LNCaP clone FGC (cell line): Measurements from ENCODE around the gene RNF212.
"Not testable (repeated sequence)": the region's sequence is repeated elsewhere in the genome, so short reads cannot be mapped to it uniquely, and the experiment has no call there.

Source experiments
- DNase-seq: peaks from one replicate; pipeline ENCODE4 v3.0.0-alpha.2; 2011; ENCODE audit warnings: low read depth
- H3K4me3 ChIP-seq: 2 replicates; pipeline ENCODE4 v1.5.1; 2011; ENCODE audit warnings: mild to moderate bottlenecking, low read depth, low read length, control low read depth
- CTCF ChIP-seq: IDR thresholded peaks from 2 replicates; pipeline ENCODE4 v1.5.1; 2012; ENCODE audit warnings: mild to moderate bottlenecking; ENCODE audit not compliant: control insufficient read depth, insufficient read depth; ENCODE audit errors: extremely low read depth

RNF212 gene

GRCh38 chr4:1047976-1048772 lies 65.2 kb downstream of the RNF212 start:
- no peak overlapping the region for H3K4me3 ChIP-seq
- no peak for TF ChIP-seq CTCF
- DNase-seq: no peak

GRCh38 chr4:1047106-1047975 lies 66.0 kb downstream of the RNF212 start:
- no peak for TF ChIP-seq CTCF
- DNase-seq: no peak
- H3K4me3 ChIP-seq: no peak overlapping the region

GRCh38 chr4:1046581-1047011 lies 66.8 kb downstream of the RNF212 start:
- H3K4me3 ChIP-seq: not testable (repeated sequence)
- peak; percentile 26 for DNase-seq

GRCh38 chr4:1045595-1046201 lies 67.7 kb downstream of the RNF212 start:
- no peak for TF ChIP-seq CTCF
- no peak for DNase-seq
- no peak overlapping the region for H3K4me3 ChIP-seq

GRCh38 chr4:1045193-1045594 lies 68.2 kb downstream of the RNF212 start:
- DNase-seq: no peak
- H3K4me3 ChIP-seq: no peak overlapping the region
- no peak for TF ChIP-seq CTCF

- no peak for TF ChIP-seq CTCF
- no peak overlapping the region for H3K4me3 ChIP-seq
- no peak for DNase-seq
Measured at GRCh38 chr4:1044469-1045192, 68.7 kb downstream of the RNF212 start.
